GM19043 (cell line): ENCODE measurements around the gene VRTN.

Experiments used
- ATAC-seq: cut with Tn5 transposase; IDR thresholded peaks from one replicate; pipeline ENCODE4 v1.9.1; 2021; ENCODE audit warnings: low read depth; ENCODE audit not compliant: unreplicated experiment

VRTN gene

GRCh38 chr14:74391479-74391878 is 43.2 kb downstream of the VRTN start:
- ATAC-seq, result no peak

GRCh38 chr14:74392616-74393570 is 44.6 kb downstream of the VRTN start:
- ATAC-seq, result no peak

- ATAC-seq, result no peak
Observed at GRCh38 chr14:74394549-74394948, 46.3 kb downstream of the VRTN start.

GRCh38 chr14:74395094-74395493 is 46.8 kb downstream of the VRTN start:
- ATAC-seq, result no peak

GRCh38 chr14:74400031-74400685 is 51.9 kb downstream of the VRTN start:
- no peak for ATAC-seq

GRCh38 chr14:74400919-74401503 is 52.7 kb downstream of the VRTN start:
- ATAC-seq, result no peak

- peak; percentile 79 for ATAC-seq
Observed at GRCh38 chr14:74401504-74402241, 53.4 kb downstream of the VRTN start.

GRCh38 chr14:74402401-74403251 is 54.4 kb downstream of the VRTN start:
- ATAC-seq, result no peak

GRCh38 chr14:74403619-74404417 is 55.5 kb downstream of the VRTN start:
- ATAC-seq, result no peak

- ATAC-seq, result no peak
Observed at GRCh38 chr14:74404435-74404834, 56.2 kb downstream of the VRTN start.

- no peak for ATAC-seq
Observed at GRCh38 chr14:74405663-74406062, 57.4 kb downstream of the VRTN start.

- ATAC-seq, result no peak
Observed at GRCh38 chr14:74407021-74407800, 58.9 kb downstream of the VRTN start.

GRCh38 chr14:74407801-74408154 is 59.5 kb downstream of the VRTN start:
- no peak for ATAC-seq

GRCh38 chr14:74408870-74409269 is 60.6 kb downstream of the VRTN start:
- no peak for ATAC-seq

- ATAC-seq, result no peak
Observed at GRCh38 chr14:74409441-74409840, 61.2 kb downstream of the VRTN start.
